ENCODE data around the gene CFAP221.

CFAP221 gene

GRCh38 chr2:119641562-119642258 lies 97.5 kb downstream of the CFAP221 start:
- Histone ChIP-seq H3K27ac (ENCODE audit: low read length) (no peak overlapping the region), H3K9ac (ENCODE audit: low read length in 2 of 2) (peak overlapping the region in 1 of 2 donors; percentile 21)

DNA sequence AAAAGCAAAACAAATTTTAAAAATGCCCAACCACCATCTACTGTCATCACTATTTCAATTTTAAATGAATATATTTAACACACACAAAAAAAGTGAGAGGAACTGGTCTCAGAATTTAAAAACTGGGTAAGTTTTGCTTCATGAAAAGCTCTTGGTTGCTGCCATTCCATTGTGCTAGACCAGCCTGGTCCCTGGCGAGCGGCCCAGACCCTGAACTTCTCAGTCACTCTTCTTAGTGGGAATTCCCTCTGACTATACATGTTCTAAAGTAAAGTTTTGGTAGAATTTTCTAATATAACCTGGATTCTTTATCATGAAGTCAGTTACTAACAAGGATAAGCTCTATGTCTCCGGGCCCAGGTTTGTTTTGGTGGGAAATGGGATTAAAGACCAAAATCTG lies 99.9 kb downstream of the CFAP221 start:
- no peaks in the 10 kb centered on the region for H3K36me3 ChIP-seq (ENCODE audit: control insufficient read depth in 2 of 2, insufficient read depth in 2 of 2, low read length in 2 of 2)
- H3K27ac ChIP-seq (ENCODE audit: low read length), result no peak overlapping the region
- no peak overlapping the region for H3K9ac ChIP-seq (ENCODE audit: low read length in 2 of 2)
- peaks cover 17% of the 10 kb centered on the region for H3K4me1 ChIP-seq (ENCODE audit: control insufficient read depth, insufficient read depth, low read length)
- H3K4me3 ChIP-seq (ENCODE audit: low read length in 2 of 2), result no peak overlapping the region
- no peaks in the 10 kb centered on the region for H3K27me3 ChIP-seq (ENCODE audit: control insufficient read depth in 1 of 2, insufficient read depth in 2 of 2, low read length in 2 of 2)
- no peaks in the 10 kb centered on the region for H3K9me3 ChIP-seq (ENCODE audit: control insufficient read depth in 2 of 2, low read length in 2 of 2)

More at GRCh38 chr2:119641562-119642258, 97.5 kb downstream of the CFAP221 start:
- Histone ChIP-seq H3K4me1 (ENCODE audit: control insufficient read depth, insufficient read depth, low read length) (peaks cover 37% of the 10 kb centered on the region), H3K36me3 (ENCODE audit: control insufficient read depth in 2 of 2, insufficient read depth in 2 of 2, low read length in 2 of 2) (no peaks in the 10 kb centered on the region), H3K9me3 (ENCODE audit: control insufficient read depth in 2 of 2, low read length in 2 of 2) (no peaks in the 10 kb centered on the region), H3K27me3 (ENCODE audit: control insufficient read depth in 1 of 2, insufficient read depth in 2 of 2, low read length in 2 of 2) (no peaks in the 10 kb centered on the region), H3K4me3 (ENCODE audit: low read length in 2 of 2) (peak overlapping the region; percentile 31 to 49)

DNA sequence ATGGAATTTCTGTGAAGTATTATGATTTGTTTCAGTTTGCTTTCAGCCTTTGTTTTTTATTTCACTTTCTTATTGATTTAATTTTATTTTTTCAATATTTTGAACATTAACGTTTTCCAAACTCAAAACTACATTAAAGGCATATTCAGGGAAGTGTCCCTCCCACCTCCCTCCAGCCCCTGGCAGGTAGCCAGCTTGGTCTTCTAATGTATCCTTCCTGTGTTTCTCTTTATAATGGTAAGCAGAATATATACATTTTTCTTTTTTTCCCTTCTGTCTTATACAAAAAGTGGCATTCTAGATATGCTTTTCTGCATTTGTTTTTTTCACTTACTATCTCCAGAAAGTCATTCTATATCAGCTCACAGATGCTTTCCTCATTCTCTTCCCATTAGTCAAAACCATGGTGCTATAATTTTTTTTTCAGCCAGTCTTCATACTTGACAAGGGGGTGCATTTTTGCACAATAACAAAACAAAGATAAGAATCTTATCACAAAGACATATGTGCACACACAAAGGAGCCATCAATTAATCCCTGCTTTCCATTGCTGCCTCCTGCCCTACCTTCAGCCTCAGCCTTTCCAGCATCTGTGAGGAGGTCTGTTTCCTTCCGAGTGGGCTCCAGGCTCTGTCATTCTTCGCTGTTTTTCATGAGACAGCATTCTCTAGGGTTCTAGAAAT lies 101.1 kb downstream of the CFAP221 start:
- H3K4me1 ChIP-seq (ENCODE audit: control insufficient read depth, insufficient read depth, low read length), result peaks cover 7% of the 10 kb centered on the region
- no peak overlapping the region for H3K27ac ChIP-seq (ENCODE audit: low read length)
- H3K9me3 ChIP-seq (ENCODE audit: control insufficient read depth in 2 of 2, low read length in 2 of 2), result peaks cover 5 to 7% of the 10 kb centered on the region in 2 donors
- H3K4me3 ChIP-seq (ENCODE audit: low read length in 2 of 2), result no peak overlapping the region
- no peaks in the 10 kb centered on the region for H3K36me3 ChIP-seq (ENCODE audit: control insufficient read depth in 2 of 2, insufficient read depth in 2 of 2, low read length in 2 of 2)
- H3K9ac ChIP-seq (ENCODE audit: low read length in 2 of 2), result no peak overlapping the region
- no peaks in the 10 kb centered on the region for H3K27me3 ChIP-seq (ENCODE audit: control insufficient read depth in 1 of 2, insufficient read depth in 2 of 2, low read length in 2 of 2)

DNA sequence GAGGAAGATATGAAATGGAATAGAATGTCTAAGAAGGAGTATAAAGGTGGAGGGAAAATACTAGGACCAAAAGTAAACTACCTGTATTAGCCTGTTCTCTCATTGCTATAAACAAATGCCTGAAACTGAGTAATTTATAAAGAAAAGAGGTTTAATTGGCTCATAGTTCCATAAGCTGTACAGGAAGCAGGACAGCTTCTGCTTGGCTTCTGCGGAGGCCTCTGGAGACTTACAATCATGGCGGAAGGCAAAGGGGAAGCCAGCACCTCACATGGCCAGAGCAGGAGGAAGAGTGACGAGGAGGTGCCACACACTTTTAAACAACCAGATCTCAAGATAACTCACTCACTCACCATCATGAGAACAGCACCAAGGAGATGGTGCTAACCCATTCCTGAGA lies 101.9 kb downstream of the CFAP221 start:
- H3K9me3 ChIP-seq (ENCODE audit: control insufficient read depth in 2 of 2, low read length in 2 of 2), result peaks cover 5 to 7% of the 10 kb centered on the region in 2 donors
- H3K36me3 ChIP-seq (ENCODE audit: control insufficient read depth in 2 of 2, insufficient read depth in 2 of 2, low read length in 2 of 2), result no peaks in the 10 kb centered on the region
- H3K27me3 ChIP-seq (ENCODE audit: control insufficient read depth in 1 of 2, insufficient read depth in 2 of 2, low read length in 2 of 2), result no peaks in the 10 kb centered on the region
- H3K4me1 ChIP-seq (ENCODE audit: control insufficient read depth, insufficient read depth, low read length), result peaks cover 7% of the 10 kb centered on the region
- H3K9ac ChIP-seq (ENCODE audit: low read length in 2 of 2), result no peak overlapping the region
- no peak overlapping the region for H3K27ac ChIP-seq (ENCODE audit: low read length)
- no peak overlapping the region for H3K4me3 ChIP-seq (ENCODE audit: low read length in 2 of 2)

GRCh38 chr2:119647440-119648169 lies 103.4 kb downstream of the CFAP221 start:
- Histone ChIP-seq H3K9ac (ENCODE audit: low read length in 2 of 2) (no peak overlapping the region), H3K9me3 (ENCODE audit: control insufficient read depth in 2 of 2, low read length in 2 of 2) (peaks cover 5 to 7% of the 10 kb centered on the region in 2 donors), H3K27ac (ENCODE audit: low read length) (no peak overlapping the region), H3K36me3 (ENCODE audit: control insufficient read depth in 2 of 2, insufficient read depth in 2 of 2, low read length in 2 of 2) (no peaks in the 10 kb centered on the region), H3K4me3 (ENCODE audit: low read length in 2 of 2) (no peak overlapping the region), H3K27me3 (ENCODE audit: control insufficient read depth in 1 of 2, insufficient read depth in 2 of 2, low read length in 2 of 2) (no peaks in the 10 kb centered on the region), H3K4me1 (ENCODE audit: control insufficient read depth, insufficient read depth, low read length) (no peaks in the 10 kb centered on the region)

GRCh38 chr2:119649364-119649917 lies 105.2 kb downstream of the CFAP221 start:
- Histone ChIP-seq H3K4me1 (ENCODE audit: control insufficient read depth, insufficient read depth, low read length) (no peaks in the 10 kb centered on the region), H3K36me3 (ENCODE audit: control insufficient read depth in 2 of 2, insufficient read depth in 2 of 2, low read length in 2 of 2) (no peaks in the 10 kb centered on the region), H3K4me3 (ENCODE audit: low read length in 2 of 2) (no peak overlapping the region), H3K27ac (ENCODE audit: low read length) (no peak overlapping the region), H3K9me3 (ENCODE audit: control insufficient read depth in 2 of 2, low read length in 2 of 2) (peaks cover 5 to 7% of the 10 kb centered on the region in 2 donors), H3K27me3 (ENCODE audit: control insufficient read depth in 1 of 2, insufficient read depth in 2 of 2, low read length in 2 of 2) (no peaks in the 10 kb centered on the region), H3K9ac (ENCODE audit: low read length in 2 of 2) (no peak overlapping the region)

- Histone ChIP-seq H3K4me3 (ENCODE audit: low read length in 2 of 2) (no peak overlapping the region), H3K9ac (ENCODE audit: low read length in 2 of 2) (no peak overlapping the region), H3K4me1 (ENCODE audit: control insufficient read depth, insufficient read depth, low read length) (no peaks in the 10 kb centered on the region), H3K27me3 (ENCODE audit: control insufficient read depth in 1 of 2, insufficient read depth in 2 of 2, low read length in 2 of 2) (no peaks in the 10 kb centered on the region), H3K27ac (ENCODE audit: low read length) (no peak overlapping the region), H3K9me3 (ENCODE audit: control insufficient read depth in 2 of 2, low read length in 2 of 2) (peaks cover 5 to 7% of the 10 kb centered on the region in 2 donors), H3K36me3 (ENCODE audit: control insufficient read depth in 2 of 2, insufficient read depth in 2 of 2, low read length in 2 of 2) (no peaks in the 10 kb centered on the region)
Measured at GRCh38 chr2:119650206-119650605, 106.0 kb downstream of the CFAP221 start.

GRCh38 chr2:119650846-119651370 lies 106.7 kb downstream of the CFAP221 start:
- Histone ChIP-seq H3K4me1 (ENCODE audit: control insufficient read depth, insufficient read depth, low read length) (peaks cover 5% of the 10 kb centered on the region), H3K27me3 (ENCODE audit: control insufficient read depth in 1 of 2, insufficient read depth in 2 of 2, low read length in 2 of 2) (no peaks in the 10 kb centered on the region), H3K9me3 (ENCODE audit: control insufficient read depth in 2 of 2, low read length in 2 of 2) (peaks cover 5 to 7% of the 10 kb centered on the region in 2 donors), H3K27ac (ENCODE audit: low read length) (no peak overlapping the region), H3K4me3 (ENCODE audit: low read length in 2 of 2) (no peak overlapping the region), H3K36me3 (ENCODE audit: control insufficient read depth in 2 of 2, insufficient read depth in 2 of 2, low read length in 2 of 2) (no peaks in the 10 kb centered on the region), H3K9ac (ENCODE audit: low read length in 2 of 2) (no peak overlapping the region)

- no peaks in the 10 kb centered on the region for H3K36me3 ChIP-seq (ENCODE audit: control insufficient read depth in 2 of 2, insufficient read depth in 2 of 2, low read length in 2 of 2)
- H3K9ac ChIP-seq (ENCODE audit: low read length in 2 of 2), result no peak overlapping the region
- no peaks in the 10 kb centered on the region for H3K27me3 ChIP-seq (ENCODE audit: control insufficient read depth in 1 of 2, insufficient read depth in 2 of 2, low read length in 2 of 2)
- H3K27ac ChIP-seq (ENCODE audit: low read length), result no peak overlapping the region
- H3K9me3 ChIP-seq (ENCODE audit: control insufficient read depth in 2 of 2, low read length in 2 of 2), result no peaks in the 10 kb centered on the region
- H3K4me1 ChIP-seq (ENCODE audit: control insufficient read depth, insufficient read depth, low read length), result peaks cover 22% of the 10 kb centered on the region
- H3K4me3 ChIP-seq (ENCODE audit: low read length in 2 of 2), result no peak overlapping the region
Measured at GRCh38 chr2:119657466-119658145, 113.4 kb downstream of the CFAP221 start.

All from stomach smooth muscle (tissue), 2 donors.